Neuron (in vitro differentiated cells): ENCODE results near the gene SEMA7A.

Experiments
- H2AFZ ChIP-seq: one replicate; pipeline ENCODE4 v1.6.1; 2013; ENCODE audit warnings: low read depth, mild to moderate bottlenecking, inconsistent platforms, low read length, moderate library complexity
- H3K27me3 ChIP-seq: one replicate; pipeline ENCODE4 v1.6.1; 2013; ENCODE audit warnings: low read length; ENCODE audit not compliant: insufficient read depth
- H3K36me3 ChIP-seq: one replicate; pipeline ENCODE4 v1.6.1; 2013; ENCODE audit warnings: low read length; ENCODE audit not compliant: insufficient read depth
- H3K4me1 ChIP-seq: one replicate; pipeline ENCODE4 v1.6.1; 2013; ENCODE audit warnings: low read length; ENCODE audit not compliant: insufficient read depth
- H3K4me3 ChIP-seq: 2 replicates; pipeline ENCODE4 v1.5.1; 2013; ENCODE audit warnings: mild to moderate bottlenecking, low read length, moderate library complexity
- H3K9me3 ChIP-seq: one replicate; pipeline ENCODE4 v1.6.1; 2013; ENCODE audit warnings: low read length

Gene SEMA7A

GRCh38 chr15:74386496-74387140 is 47.1 kb downstream of the SEMA7A start:
- Histone ChIP-seq H3K27me3 (peaks cover 15% of the 10 kb centered on the region), H3K4me3 (no peak overlapping the region), H3K36me3 (no peaks in the 10 kb centered on the region), H2AFZ (no peak overlapping the region), H3K4me1 (peaks cover 2% of the 10 kb centered on the region), H3K9me3 (no peaks in the 10 kb centered on the region)

- no peak overlapping the region for H3K4me3 ChIP-seq
- no peaks in the 10 kb centered on the region for H3K9me3 ChIP-seq
- peaks cover 10% of the 10 kb centered on the region for H3K27me3 ChIP-seq
- peaks cover 2% of the 10 kb centered on the region for H3K4me1 ChIP-seq
- H2AFZ ChIP-seq: no peak overlapping the region
- H3K36me3 ChIP-seq: no peaks in the 10 kb centered on the region
Observed at GRCh38 chr15:74385733-74386132, 48.0 kb downstream of the SEMA7A start.

GRCh38 chr15:74384881-74385643 is 48.7 kb downstream of the SEMA7A start:
- H3K4me1 ChIP-seq: peaks cover 2% of the 10 kb centered on the region
- H2AFZ ChIP-seq: no peak overlapping the region
- H3K9me3 ChIP-seq: no peaks in the 10 kb centered on the region
- no peak overlapping the region for H3K4me3 ChIP-seq
- H3K27me3 ChIP-seq: peaks cover 10% of the 10 kb centered on the region
- no peaks in the 10 kb centered on the region for H3K36me3 ChIP-seq

- H3K27me3 ChIP-seq: peaks cover 10% of the 10 kb centered on the region
- H3K9me3 ChIP-seq: no peaks in the 10 kb centered on the region
- no peak overlapping the region for H3K4me3 ChIP-seq
- peaks cover 2% of the 10 kb centered on the region for H3K4me1 ChIP-seq
- H3K36me3 ChIP-seq: no peaks in the 10 kb centered on the region
- no peak overlapping the region for H2AFZ ChIP-seq
Observed at GRCh38 chr15:74384566-74384880, 49.2 kb downstream of the SEMA7A start.

GRCh38 chr15:74383695-74384565 is 49.8 kb downstream of the SEMA7A start:
- Histone ChIP-seq H3K9me3 (no peaks in the 10 kb centered on the region), H3K36me3 (no peaks in the 10 kb centered on the region), H2AFZ (no peak overlapping the region), H3K4me1 (peaks cover 2% of the 10 kb centered on the region), H3K4me3 (no peak overlapping the region), H3K27me3 (peaks cover 13% of the 10 kb centered on the region)

GRCh38 chr15:74383286-74383685 is 50.5 kb downstream of the SEMA7A start:
- no peaks in the 10 kb centered on the region for H3K36me3 ChIP-seq

GRCh38 chr15:74382004-74382816 is 51.5 kb downstream of the SEMA7A start:
- H3K9me3 ChIP-seq: no peaks in the 10 kb centered on the region
- H3K4me1 ChIP-seq: peaks cover 2% of the 10 kb centered on the region
- no peak overlapping the region for H3K4me3 ChIP-seq

More at GRCh38 chr15:74383286-74383685, 50.5 kb downstream of the SEMA7A start:
- peaks cover 11% of the 10 kb centered on the region for H3K27me3 ChIP-seq
- H3K4me3 ChIP-seq: no peak overlapping the region
- H3K9me3 ChIP-seq: no peaks in the 10 kb centered on the region
- H2AFZ ChIP-seq: no peak overlapping the region
- peaks cover 2% of the 10 kb centered on the region for H3K4me1 ChIP-seq

GRCh38 chr15:74381481-74381880 is 52.3 kb downstream of the SEMA7A start:
- peaks cover 13% of the 10 kb centered on the region for H3K27me3 ChIP-seq
- H2AFZ ChIP-seq: no peak overlapping the region
- H3K4me3 ChIP-seq: no peak overlapping the region
- no peaks in the 10 kb centered on the region for H3K36me3 ChIP-seq
- H3K9me3 ChIP-seq: no peaks in the 10 kb centered on the region
- H3K4me1 ChIP-seq: no peaks in the 10 kb centered on the region

More at GRCh38 chr15:74382004-74382816, 51.5 kb downstream of the SEMA7A start:
- peaks cover 13% of the 10 kb centered on the region for H3K27me3 ChIP-seq
- H2AFZ ChIP-seq: no peak overlapping the region
- H3K36me3 ChIP-seq: no peaks in the 10 kb centered on the region

- Histone ChIP-seq H3K27me3 (peaks cover 13% of the 10 kb centered on the region), H3K4me1 (no peaks in the 10 kb centered on the region), H2AFZ (no peak overlapping the region), H3K9me3 (no peaks in the 10 kb centered on the region), H3K36me3 (no peaks in the 10 kb centered on the region), H3K4me3 (no peak overlapping the region)
Observed at GRCh38 chr15:74381190-74381453, 52.6 kb downstream of the SEMA7A start.

- Histone ChIP-seq H3K36me3 (no peaks in the 10 kb centered on the region), H2AFZ (no peak overlapping the region), H3K4me1 (no peaks in the 10 kb centered on the region), H3K9me3 (no peaks in the 10 kb centered on the region), H3K4me3 (no peak overlapping the region), H3K27me3 (peaks cover 13% of the 10 kb centered on the region)
Observed at GRCh38 chr15:74380361-74381189, 53.2 kb downstream of the SEMA7A start.

- peaks cover 11% of the 10 kb centered on the region for H3K27me3 ChIP-seq
- no peak overlapping the region for H3K4me3 ChIP-seq
- H3K36me3 ChIP-seq: no peaks in the 10 kb centered on the region
- H2AFZ ChIP-seq: no peak overlapping the region
- H3K9me3 ChIP-seq: no peaks in the 10 kb centered on the region
- peaks cover 5% of the 10 kb centered on the region for H3K4me1 ChIP-seq
Observed at GRCh38 chr15:74378848-74379247, 54.9 kb downstream of the SEMA7A start.
